Smooth muscle cell of the brain vasculature (primary cell): ENCODE results near the gene ZNF410.
"Not testable (repeated sequence)": the region's sequence is repeated elsewhere in the genome, so short reads cannot be mapped to it uniquely, and the experiment has no call there.

Experiments used
- DNase-seq: peaks from one replicate; pipeline ENCODE4 v3.0.0-alpha.2; 2012; ENCODE audit warnings: low read depth, low spot score

ZNF410 gene

DNA sequence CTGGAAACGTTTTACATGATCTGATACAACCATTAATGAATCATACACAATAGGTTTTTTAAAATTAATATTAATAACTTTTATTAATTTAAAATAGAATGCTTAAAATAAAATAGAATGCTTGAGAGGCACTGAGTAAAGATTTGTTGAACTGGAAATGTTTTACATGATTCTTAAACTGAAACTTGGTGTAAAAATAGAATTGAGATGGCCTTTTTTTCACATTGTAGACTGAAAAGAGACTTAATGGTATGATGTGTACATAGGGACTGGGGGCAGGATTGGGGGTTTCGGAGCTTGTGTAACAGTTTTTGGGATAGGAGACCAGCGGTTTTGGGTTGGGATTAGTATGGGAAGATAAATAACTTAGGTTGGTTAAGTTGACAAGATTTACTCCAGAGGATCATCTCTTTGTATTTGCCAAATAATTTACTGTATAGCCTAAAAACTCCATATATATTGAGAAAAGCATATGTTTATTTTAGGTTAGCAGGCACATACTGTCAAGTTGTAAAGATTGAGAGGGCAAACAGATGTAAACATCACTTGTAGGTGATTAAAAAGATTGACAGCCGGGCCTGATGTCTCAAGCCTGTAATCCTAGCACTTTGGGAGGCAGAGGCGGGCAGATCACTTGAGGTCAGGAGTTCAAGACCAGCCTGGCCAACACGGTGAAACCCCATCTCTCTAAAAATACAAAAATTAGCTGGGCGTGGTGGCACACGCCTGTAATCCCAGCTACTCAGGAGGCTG is 2.0 kb upstream of the ZNF410 start:
- no peak for DNase-seq

GRCh38 chr14:73887318-73887616 is 608 bp downstream of the ZNF410 start:
- no peak for DNase-seq

GRCh38 chr14:73887694-73888459 is 1.2 kb downstream of the ZNF410 start:
- no peak for DNase-seq

DNA sequence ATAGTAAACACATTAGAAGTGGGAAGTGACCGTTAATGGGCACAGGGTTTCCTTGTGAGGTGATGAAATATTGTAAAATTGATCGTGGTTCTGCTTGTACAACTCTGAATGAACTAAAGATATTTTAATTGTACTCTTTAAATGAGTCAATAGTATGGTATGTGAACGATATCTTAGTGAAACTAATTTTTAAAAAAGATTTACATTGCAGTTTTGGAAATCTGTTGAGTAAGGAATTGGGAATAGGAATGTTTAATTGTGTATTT is 1.7 kb downstream of the ZNF410 start:
- no peak for DNase-seq

DNA sequence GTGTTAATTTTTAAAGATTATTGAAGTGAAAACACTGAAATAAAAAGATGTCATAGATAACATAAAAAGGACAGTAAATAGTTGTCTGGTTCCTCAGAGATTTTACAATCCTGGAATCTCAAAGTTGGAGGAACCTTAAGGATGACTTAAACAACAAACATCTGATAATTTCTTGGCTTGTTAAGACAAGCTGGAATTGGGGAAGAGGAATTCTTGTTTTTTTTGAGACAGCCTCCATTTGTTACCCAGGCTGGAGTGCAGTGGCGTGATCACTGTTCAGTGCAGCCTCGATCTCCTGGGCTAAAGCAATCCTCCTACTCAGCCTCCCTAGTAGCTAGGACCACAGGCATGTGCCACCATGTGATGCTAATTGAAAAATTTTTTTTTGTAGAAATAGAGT is 2.3 kb downstream of the ZNF410 start:
- DNase-seq: no peak

DNA sequence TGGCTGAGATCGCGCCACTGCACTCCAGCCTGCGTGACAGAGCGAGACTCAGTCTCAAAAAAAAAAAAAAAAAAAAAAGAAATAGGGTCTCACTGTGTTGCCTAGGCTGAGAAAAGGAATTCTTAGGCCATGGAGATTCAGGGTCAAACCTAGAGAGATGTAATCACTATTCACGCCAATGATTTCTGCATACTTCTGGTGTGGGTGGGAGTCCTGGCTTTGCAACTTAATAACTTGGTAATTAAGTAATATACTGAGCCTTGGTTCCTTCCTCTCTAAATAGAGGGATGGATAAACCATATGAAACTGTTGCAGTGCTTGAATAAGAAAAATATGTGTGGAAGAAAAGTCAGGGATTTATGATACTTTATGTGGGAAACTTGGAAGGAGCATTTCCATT is 2.7 kb downstream of the ZNF410 start:
- DNase-seq: no peak

DNA sequence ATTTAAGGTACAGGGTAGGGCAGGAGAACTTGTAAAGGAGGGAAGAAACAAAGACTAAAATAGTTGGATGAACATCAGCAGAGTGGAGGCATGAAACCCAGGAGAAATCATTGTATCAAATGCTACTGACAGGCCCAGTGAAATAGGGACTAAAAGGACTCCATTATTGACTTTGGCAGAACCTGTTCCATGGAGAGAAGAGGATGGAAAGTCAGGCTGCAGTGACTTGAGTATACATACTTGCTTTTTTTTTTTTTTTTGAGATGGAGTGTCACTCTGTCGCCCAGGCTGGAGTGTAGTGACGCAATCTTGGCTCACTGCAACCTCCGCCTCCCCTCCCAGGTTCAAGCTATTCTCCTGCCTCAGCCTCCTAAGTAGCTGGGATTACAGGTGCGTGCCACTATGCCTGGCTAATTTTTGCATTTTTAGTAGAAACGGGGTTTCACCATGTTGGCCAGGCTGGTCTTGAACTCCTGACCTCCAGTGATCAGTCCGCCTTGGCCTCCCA is 7.6 kb downstream of the ZNF410 start:
- not testable (repeated sequence) for DNase-seq

- no peak for DNase-seq
These were observed 9.3 kb downstream of the ZNF410 start for GRCh38 chr14:73895939-73896338.

GRCh38 chr14:73896521-73896920 is 9.9 kb downstream of the ZNF410 start:
- DNase-seq: no peak

GRCh38 chr14:73903028-73903427 is 16.4 kb downstream of the ZNF410 start:
- no peak for DNase-seq

GRCh38 chr14:73909681-73910080 is 23.0 kb downstream of the ZNF410 start:
- DNase-seq: no peak

- DNase-seq: no peak
These were observed 26.6 kb downstream of the ZNF410 start for GRCh38 chr14:73913256-73913655.

GRCh38 chr14:73916324-73916723 is 29.7 kb downstream of the ZNF410 start:
- DNase-seq: no peak

- not testable (repeated sequence) for DNase-seq
These were observed 32.8 kb downstream of the ZNF410 start for GRCh38 chr14:73919457-73919856.

DNA sequence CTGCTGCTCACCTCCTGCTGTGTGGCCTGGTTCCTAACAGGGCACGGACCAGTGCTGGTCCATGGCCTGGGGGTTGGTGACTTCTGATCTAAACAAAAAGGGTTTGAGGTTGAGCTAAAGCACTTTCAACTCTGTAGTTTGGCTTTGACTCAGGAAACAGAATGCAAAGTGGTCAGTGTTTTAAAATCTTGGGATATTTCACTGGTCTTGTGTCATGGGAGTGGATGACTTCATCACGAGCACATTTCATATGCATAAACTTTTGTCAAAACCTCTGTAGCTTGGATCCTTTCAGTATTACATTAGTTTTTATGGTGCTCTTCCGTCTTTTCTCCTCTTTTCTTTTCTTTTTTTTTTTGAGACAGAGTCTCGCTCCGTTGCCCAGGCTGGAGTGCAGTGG is 37.7 kb downstream of the ZNF410 start:
- no peak for DNase-seq

- DNase-seq: no peak
These were observed 49.0 kb downstream of the ZNF410 start for GRCh38 chr14:73935666-73936065.

DNA sequence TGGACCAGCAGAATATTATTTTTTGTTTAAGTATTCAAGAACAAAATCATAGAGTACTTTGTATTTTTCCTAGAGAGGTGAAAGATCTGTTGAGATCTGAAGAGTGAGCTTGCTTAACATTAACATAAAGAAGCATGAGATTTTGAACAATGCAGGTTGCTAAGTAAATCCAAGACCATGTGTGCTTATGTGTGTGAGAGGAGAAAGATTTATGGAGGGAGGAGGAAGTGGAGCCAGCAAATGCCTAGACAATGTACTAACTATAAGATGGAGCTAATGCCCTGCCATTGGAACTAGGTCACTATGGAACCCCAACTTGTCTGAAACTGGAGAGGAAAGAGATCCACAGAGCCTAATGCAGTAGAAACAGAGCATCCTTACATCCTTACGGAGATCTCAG is 49.9 kb downstream of the ZNF410 start:
- no peak for DNase-seq

DNA sequence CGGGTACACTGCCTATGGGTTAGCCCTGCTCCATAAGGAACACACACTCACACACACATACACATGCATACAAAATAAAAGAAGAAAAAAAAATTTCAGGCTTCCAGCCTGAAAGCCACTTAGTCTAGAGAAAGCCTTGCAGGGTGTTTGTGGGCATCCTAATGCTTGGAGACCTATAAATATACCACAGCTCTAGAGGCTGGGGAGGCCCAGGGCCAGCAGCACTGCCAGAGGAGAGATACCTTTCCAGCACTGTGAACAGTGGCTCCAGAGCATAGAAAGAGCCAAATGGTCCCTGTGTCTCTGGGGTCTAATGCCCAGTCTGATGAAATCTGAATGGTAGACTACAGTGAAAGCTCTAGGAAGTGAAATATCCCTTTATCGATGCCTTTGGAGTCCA is 50.4 kb downstream of the ZNF410 start:
- no peak for DNase-seq

DNA sequence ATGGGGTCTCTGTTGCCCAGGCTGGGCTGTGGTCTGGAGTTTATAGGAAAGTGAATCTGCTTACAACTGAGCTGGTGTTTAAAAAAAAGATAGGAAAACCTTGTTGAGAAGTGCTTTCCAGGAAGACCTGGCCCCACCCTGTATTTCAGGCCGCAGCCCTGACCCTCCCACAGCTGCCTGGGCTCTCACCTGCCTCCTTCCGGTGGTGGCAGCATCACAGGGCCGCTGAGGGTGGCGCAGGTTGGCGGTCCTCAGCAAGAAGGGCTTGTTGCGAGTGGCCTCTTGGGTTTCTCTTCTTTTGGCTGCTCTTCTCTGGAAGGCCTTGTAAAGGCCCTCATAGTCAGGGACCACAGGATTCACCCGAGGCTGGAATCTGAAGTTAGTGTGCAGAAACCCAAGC is 55.5 kb downstream of the ZNF410 start:
- DNase-seq: no peak

- no peak for DNase-seq
These were observed 56.4 kb downstream of the ZNF410 start for GRCh38 chr14:73943083-73943482.

- DNase-seq: no peak
These were observed 57.9 kb downstream of the ZNF410 start for GRCh38 chr14:73944432-73945158.

GRCh38 chr14:73945159-73945670 is 58.6 kb downstream of the ZNF410 start:
- no peak for DNase-seq
